ENCODE measurements around the gene ARSB. TPM values are rescaled to one million over a fixed set of nuclear protein-coding genes. Genes with fewer than 3 reads are reported as not detected.
A peak's percentile ranks its signal among the peaks of the same experiment; 100 is the strongest.

ARSB gene
- total and polyA plus RNA-seq, 10 of the 15 experiments (the other 5 are each of a cell fraction or from before 2014, with no cell fraction given) = 1.2 to 8.2 (median 6.1) TPM

GRCh38 chr5:78727786-78728761, 257.0 kb downstream of the ARSB start (continued):
- TF ChIP-seq ATF7 (IDR thresholded peaks at IDR 0.05; ENCODE audit: low read depth) (peak; percentile 86), GATAD2B (conservative IDR thresholded peaks at IDR 0.05; ENCODE audit: low read depth) (peak; percentile 86), IRF3 (IDR thresholded peaks at IDR 0.05) (no peak), RAD21 (IDR thresholded peaks at IDR 0.05; ENCODE audit: insufficient read depth, low read depth, low read length) (no peak), BRCA1 (IDR thresholded peaks at IDR 0.05; ENCODE audit: low read depth, low read length) (no peak), HDAC6 (IDR thresholded peaks at IDR 0.05; ENCODE audit: unreplicated experiment) (peak; percentile 49), BCL11A (IDR thresholded peaks at IDR 0.05; ENCODE audit: low read depth, low read length) (peak; percentile 98), TBL1XR1 (IDR thresholded peaks at IDR 0.05; ENCODE audit: low read depth, low read length) (peak; percentile 84; the same call in 1 of the 2 replicates), SREBF2 (IDR thresholded peaks at IDR 0.05; ENCODE audit: low read length) (no peak), NRF1 (conservative IDR thresholded peaks at IDR 0.05; ENCODE audit: low read depth, low read length) (no peak), YBX1 (IDR thresholded peaks at IDR 0.05) (no peak), SP1 (IDR thresholded peaks at IDR 0.05; ENCODE audit: low read depth, low read length) (peak; percentile 87), KDM1A (IDR thresholded peaks at IDR 0.05; ENCODE audit: borderline replicate concordance) (no peak), RFX5 (IDR thresholded peaks at IDR 0.05; ENCODE audit: low read depth, low read length) (no peak), MTA2 (IDR thresholded peaks at IDR 0.05; ENCODE audit: low read depth) (peak; percentile 94), CHD4 (IDR thresholded peaks at IDR 0.05) (no peak), TARDBP (IDR thresholded peaks at IDR 0.05; ENCODE audit: borderline replicate concordance) (no peak; the same call in 1 of the 2 replicates), MXI1 (IDR thresholded peaks at IDR 0.05; ENCODE audit: low read depth, low read length) (no peak), BMI1 (IDR thresholded peaks at IDR 0.05; ENCODE audit: borderline replicate concordance) (peak; percentile 89), NFXL1 (IDR thresholded peaks at IDR 0.05; ENCODE audit: borderline replicate concordance) (no peak), IRF4 (IDR thresholded peaks at IDR 0.05; ENCODE audit: low read depth, low read length) (peak; percentile 87)

Small RNAs within 50 kb of the gene (small RNA-seq; reads per million reads assigned to genes)
- not detected for gene AC025755.1

Other genes starting within 250 kb of the ARSB start
- gene DMGDH, start 84.4 kb upstream of the ARSB start, total RNA-seq (2014; rRNA removed) = 0.28 and 1.1 TPM in 2 replicates
- 0.54 and 0.64 TPM in 2 replicates for gene DMGDH, start 84.4 kb upstream of the ARSB start, total RNA-seq (2014; rRNA removed; fragmentation: Illumina TruSeq; extraction: Trizol)
- gene DMGDH, start 84.4 kb upstream of the ARSB start, total RNA-seq (2021) = 0.56 TPM in 1 of 2 replicates, not detected in the other
- 0.45 and 0.73 TPM in 2 replicates for gene DMGDH, start 84.4 kb upstream of the ARSB start, polyA plus RNA-seq (2011; rRNA removed)
- gene DMGDH, start 84.4 kb upstream of the ARSB start, polyA plus RNA-seq (2014; fragmentation: Illumina TruSeq; extraction: Trizol) = 0.29 and 0.90 TPM in 2 replicates
- gene DMGDH, start 84.4 kb upstream of the ARSB start, polyA plus RNA-seq (2014; fragmentation: Nextera tagmentation; extraction: Ambion mirVana) = under 1 TPM in 1 of 2 experiments, not detected in 1; 0.22 TPM
- gene DMGDH, start 84.4 kb upstream of the ARSB start, polyA plus RNA-seq (2014; rRNA removed) = 0.25 and 1.5 TPM in 2 replicates
- gene DMGDH, start 84.4 kb upstream of the ARSB start, polyA plus RNA-seq (2016; fragmentation: Nextera tagmentation; extraction: Ambion mirVana) = under 1 TPM in 1 of 2 experiments, not detected in 1; 0.44 TPM
- gene BHMT2, start 84.5 kb upstream of the ARSB start, total RNA-seq (2014; rRNA removed) = not detected in 2 replicates
- not detected in 2 replicates for gene BHMT2, start 84.5 kb upstream of the ARSB start, total RNA-seq (2014; rRNA removed; fragmentation: Illumina TruSeq; extraction: Trizol)
- gene BHMT2, start 84.5 kb upstream of the ARSB start, total RNA-seq (2021) = not detected in 2 replicates
- gene BHMT2, start 84.5 kb upstream of the ARSB start, polyA plus RNA-seq (2011; rRNA removed) = not detected in 2 replicates
- not detected in 2 replicates for gene BHMT2, start 84.5 kb upstream of the ARSB start, polyA plus RNA-seq (2014; fragmentation: Illumina TruSeq; extraction: Trizol)
- gene BHMT2, start 84.5 kb upstream of the ARSB start, polyA plus RNA-seq (2014; fragmentation: Nextera tagmentation; extraction: Ambion mirVana) = not detected
- not detected in 2 replicates for gene BHMT2, start 84.5 kb upstream of the ARSB start, polyA plus RNA-seq (2014; rRNA removed)
- not detected for gene BHMT2, start 84.5 kb upstream of the ARSB start, polyA plus RNA-seq (2016; fragmentation: Nextera tagmentation; extraction: Ambion mirVana)
- not detected in 2 replicates for gene BHMT, start 126.5 kb upstream of the ARSB start, total RNA-seq (2014; rRNA removed)
- not detected in 2 replicates for gene BHMT, start 126.5 kb upstream of the ARSB start, total RNA-seq (2014; rRNA removed; fragmentation: Illumina TruSeq; extraction: Trizol)
- gene BHMT, start 126.5 kb upstream of the ARSB start, total RNA-seq (2021) = 0.29 and 0.44 TPM in 2 replicates
- not detected in 2 replicates for gene BHMT, start 126.5 kb upstream of the ARSB start, polyA plus RNA-seq (2011; rRNA removed)
- gene BHMT, start 126.5 kb upstream of the ARSB start, polyA plus RNA-seq (2014; fragmentation: Illumina TruSeq; extraction: Trizol) = not detected in 2 replicates
- gene BHMT, start 126.5 kb upstream of the ARSB start, polyA plus RNA-seq (2014; fragmentation: Nextera tagmentation; extraction: Ambion mirVana) = not detected
- gene BHMT, start 126.5 kb upstream of the ARSB start, polyA plus RNA-seq (2014; rRNA removed) = not detected in 2 replicates
- gene BHMT, start 126.5 kb upstream of the ARSB start, polyA plus RNA-seq (2016; fragmentation: Nextera tagmentation; extraction: Ambion mirVana) = not detected

Data from GM12878 (cell line).